ENCODE data around the gene FBF1. TPM values are rescaled to one million over a fixed set of nuclear protein-coding genes. Genes with fewer than 3 reads are reported as not detected.
A peak's percentile ranks its signal among the peaks of the same experiment; 100 is the strongest.

The FBF1 gene
- total RNA-seq, 1 donor from 2014 or later = 110 TPM

DNA sequence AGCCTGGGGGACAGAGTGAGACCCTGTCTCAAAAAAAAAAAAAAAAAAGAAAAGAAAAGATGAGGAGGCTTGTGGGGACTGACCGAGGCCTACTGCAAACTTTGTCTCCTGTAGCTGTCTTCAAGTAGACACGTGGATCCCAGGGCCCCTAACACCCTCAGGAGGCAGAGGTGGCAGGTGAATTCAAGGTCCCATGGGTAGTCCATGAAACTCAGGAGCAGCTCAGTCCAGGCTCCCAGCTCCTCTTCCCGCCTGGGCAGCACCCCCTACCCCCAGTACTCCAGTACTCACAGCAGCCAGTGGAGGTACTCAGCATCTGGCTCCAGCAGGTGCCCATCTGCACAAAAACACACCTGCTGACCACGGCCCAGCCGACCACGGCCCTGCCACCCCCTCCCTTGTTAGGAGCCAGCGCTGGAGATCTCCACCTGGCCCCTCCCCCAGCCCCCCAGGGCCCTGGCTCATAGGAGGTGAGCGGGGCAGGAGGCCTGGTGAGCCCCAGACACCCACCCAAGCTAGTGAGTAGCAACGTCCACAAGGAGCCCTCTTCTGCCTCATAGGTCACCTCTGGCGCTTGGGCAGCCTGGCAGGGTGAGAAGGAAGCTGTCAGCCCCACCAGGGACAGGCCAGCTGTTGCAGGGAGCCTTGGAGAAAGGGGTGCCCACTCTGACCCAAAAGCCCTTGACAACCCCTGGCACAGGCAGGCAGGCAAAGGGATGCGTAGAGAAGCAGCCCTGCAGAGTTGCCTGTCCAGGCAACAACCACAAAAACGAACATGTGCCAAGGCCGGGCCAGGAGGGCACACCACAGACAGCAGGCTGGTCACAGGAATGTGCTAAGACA lies 39.9 kb downstream of the FBF1 start:
- no peaks in the 10 kb centered on the region for H3K36me3 Mint-ChIP-seq (ENCODE audit: unreplicated experiment)
- DNase-seq = no peak
- no peak overlapping the region for H3K27ac Mint-ChIP-seq (ENCODE audit: unreplicated experiment)
- H3K9me3 Mint-ChIP-seq (ENCODE audit: unreplicated experiment) = peaks cover 4% of the 10 kb centered on the region
- peaks cover 8% of the 10 kb centered on the region for H3K4me1 Mint-ChIP-seq (ENCODE audit: low read depth, unreplicated experiment)
- H3K4me3 Mint-ChIP-seq (ENCODE audit: unreplicated experiment) = no peak overlapping the region
- H3K27me3 Mint-ChIP-seq (ENCODE audit: unreplicated experiment) = peaks cover 6% of the 10 kb centered on the region
- TF ChIP-seq, protein P1, sequence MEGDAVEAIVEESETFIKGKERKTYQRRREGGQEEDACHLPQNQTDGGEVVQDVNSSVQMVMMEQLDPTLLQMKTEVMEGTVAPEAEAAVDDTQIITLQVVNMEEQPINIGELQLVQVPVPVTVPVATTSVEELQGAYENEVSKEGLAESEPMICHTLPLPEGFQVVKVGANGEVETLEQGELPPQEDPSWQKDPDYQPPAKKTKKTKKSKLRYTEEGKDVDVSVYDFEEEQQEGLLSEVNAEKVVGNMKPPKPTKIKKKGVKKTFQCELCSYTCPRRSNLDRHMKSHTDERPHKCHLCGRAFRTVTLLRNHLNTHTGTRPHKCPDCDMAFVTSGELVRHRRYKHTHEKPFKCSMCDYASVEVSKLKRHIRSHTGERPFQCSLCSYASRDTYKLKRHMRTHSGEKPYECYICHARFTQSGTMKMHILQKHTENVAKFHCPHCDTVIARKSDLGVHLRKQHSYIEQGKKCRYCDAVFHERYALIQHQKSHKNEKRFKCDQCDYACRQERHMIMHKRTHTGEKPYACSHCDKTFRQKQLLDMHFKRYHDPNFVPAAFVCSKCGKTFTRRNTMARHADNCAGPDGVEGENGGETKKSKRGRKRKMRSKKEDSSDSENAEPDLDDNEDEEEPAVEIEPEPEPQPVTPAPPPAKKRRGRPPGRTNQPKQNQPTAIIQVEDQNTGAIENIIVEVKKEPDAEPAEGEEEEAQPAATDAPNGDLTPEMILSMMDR (IDR thresholded peaks at IDR 0.05; ENCODE audit: partially characterized antibody, unreplicated experiment) = no peak

DNA sequence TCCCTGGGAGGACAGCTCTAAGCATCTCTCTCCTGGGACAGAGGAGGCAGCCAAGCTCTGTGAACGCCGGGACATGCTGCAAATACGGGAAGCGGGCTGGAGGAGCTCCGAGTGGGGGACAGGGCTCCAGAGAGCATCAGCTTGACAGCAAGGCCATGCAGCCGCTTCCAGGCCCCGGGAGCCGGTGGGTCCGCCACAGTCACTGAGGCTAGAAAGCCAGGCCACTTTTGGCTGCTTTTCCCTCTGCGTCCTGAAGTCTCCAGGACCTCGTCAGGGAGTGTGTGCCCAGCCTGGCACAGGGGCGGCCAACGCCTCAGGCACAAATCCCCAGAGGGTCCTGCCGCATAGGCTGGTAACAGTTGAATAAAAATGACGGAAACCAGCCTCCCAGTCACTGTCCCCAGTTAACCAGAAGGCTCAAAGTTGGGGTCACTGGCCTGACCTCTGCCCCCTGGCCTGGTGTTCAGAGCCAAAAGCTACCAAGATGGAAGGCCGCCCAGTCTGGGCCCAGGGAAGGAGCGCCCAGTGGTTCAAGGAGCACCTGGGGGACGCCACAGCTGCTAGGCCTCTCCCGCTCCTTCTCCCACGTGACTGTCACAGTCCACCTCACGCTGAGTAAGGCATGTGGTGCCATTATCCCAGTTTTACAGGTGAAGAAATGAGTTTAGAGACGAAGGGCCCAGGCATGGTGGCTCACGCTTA lies 40.9 kb downstream of the FBF1 start:
- Mint-ChIP-seq H3K4me3 (ENCODE audit: unreplicated experiment) (no peak overlapping the region), H3K4me1 (ENCODE audit: low read depth, unreplicated experiment) (peaks cover 15% of the 10 kb centered on the region), H3K27me3 (ENCODE audit: unreplicated experiment) (peaks cover 11% of the 10 kb centered on the region), H3K9me3 (ENCODE audit: unreplicated experiment) (peaks cover 12% of the 10 kb centered on the region), H3K36me3 (ENCODE audit: unreplicated experiment) (no peaks in the 10 kb centered on the region), H3K27ac (ENCODE audit: unreplicated experiment) (no peak overlapping the region)
- no peak for DNase-seq
- TF ChIP-seq, protein P1 (IDR thresholded peaks at IDR 0.05; ENCODE audit: partially characterized antibody, unreplicated experiment) = no peak

DNA sequence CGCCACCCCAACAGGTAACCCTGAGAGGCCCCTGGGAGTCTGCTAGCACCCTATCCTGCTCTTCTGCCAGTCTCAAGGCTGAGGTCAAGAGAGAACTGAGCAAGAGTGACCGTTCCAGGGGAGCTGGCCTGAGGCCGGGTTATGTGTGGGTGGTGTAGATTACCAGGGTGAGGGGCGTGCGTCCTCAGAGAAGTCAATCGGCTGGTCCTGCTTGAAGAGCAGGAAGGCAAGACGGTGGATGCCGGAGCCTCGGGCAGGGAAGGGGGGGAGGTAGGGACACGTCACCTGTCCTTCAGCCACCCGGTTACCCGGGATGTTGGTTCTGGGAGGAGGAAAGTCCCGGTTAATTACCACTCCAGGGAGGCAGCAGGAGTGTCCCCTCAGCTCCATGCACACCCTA lies 41.5 kb downstream of the FBF1 start:
- TF ChIP-seq, protein P1 (IDR thresholded peaks at IDR 0.05; ENCODE audit: partially characterized antibody, unreplicated experiment) = no peak
- Mint-ChIP-seq H3K9me3 (ENCODE audit: unreplicated experiment) (peaks cover 13% of the 10 kb centered on the region), H3K27me3 (ENCODE audit: unreplicated experiment) (peaks cover 11% of the 10 kb centered on the region), H3K4me1 (ENCODE audit: low read depth, unreplicated experiment) (peaks cover 16% of the 10 kb centered on the region), H3K27ac (ENCODE audit: unreplicated experiment) (no peak overlapping the region), H3K36me3 (ENCODE audit: unreplicated experiment) (no peaks in the 10 kb centered on the region), H3K4me3 (ENCODE audit: unreplicated experiment) (no peak overlapping the region)
- no peak for DNase-seq

DNA sequence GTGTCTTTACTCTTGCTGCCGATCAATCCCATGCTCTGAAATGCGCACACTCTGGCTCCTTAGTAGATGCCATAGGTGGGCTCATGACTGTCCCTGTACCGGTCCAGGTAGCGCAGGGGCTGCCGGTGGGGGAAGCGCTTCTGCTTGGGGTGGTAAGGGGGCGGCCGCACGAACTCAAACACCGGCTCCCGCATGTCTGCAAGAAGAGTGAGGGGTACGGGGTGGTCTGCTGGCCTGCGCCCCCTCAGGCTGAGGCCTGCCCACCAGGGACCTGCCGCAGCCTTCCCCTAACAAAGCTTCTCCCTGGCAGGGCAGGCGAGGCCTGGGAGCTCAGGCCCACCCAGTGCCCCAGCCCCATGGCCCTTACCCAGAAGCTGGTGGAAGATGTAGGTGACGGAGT lies 42.1 kb downstream of the FBF1 start:
- Mint-ChIP-seq H3K36me3 (ENCODE audit: unreplicated experiment) (peaks cover 2% of the 10 kb centered on the region), H3K4me3 (ENCODE audit: unreplicated experiment) (no peak overlapping the region), H3K27ac (ENCODE audit: unreplicated experiment) (no peak overlapping the region), H3K27me3 (ENCODE audit: unreplicated experiment) (peaks cover 15% of the 10 kb centered on the region), H3K9me3 (ENCODE audit: unreplicated experiment) (peaks cover 17% of the 10 kb centered on the region), H3K4me1 (ENCODE audit: low read depth, unreplicated experiment) (peaks cover 21% of the 10 kb centered on the region)
- TF ChIP-seq, protein P1 (IDR thresholded peaks at IDR 0.05; ENCODE audit: partially characterized antibody, unreplicated experiment) = no peak
- no peak for DNase-seq

DNA sequence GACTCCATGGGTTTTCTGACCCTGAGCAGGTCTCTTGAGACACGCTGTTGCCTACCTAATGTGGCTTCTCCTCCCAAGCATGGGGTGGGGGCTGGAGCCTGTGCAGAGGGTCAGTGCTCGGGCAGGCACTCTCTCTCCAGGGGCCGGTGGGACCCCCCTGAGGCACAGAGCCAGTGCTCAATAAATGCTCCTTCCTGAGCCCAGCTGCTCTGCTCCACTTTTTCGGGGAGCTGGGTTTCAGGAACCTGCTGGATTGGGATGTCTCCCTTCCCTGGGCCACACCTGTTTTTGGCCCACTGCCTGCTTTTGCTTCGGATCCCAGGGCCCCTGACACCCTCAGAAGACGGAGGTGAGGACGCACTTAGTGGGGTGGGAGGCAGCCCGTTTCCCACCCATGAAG lies 42.8 kb downstream of the FBF1 start:
- Mint-ChIP-seq H3K27ac (ENCODE audit: unreplicated experiment) (peak overlapping the region; percentile 60), H3K4me1 (ENCODE audit: low read depth, unreplicated experiment) (peaks cover 22% of the 10 kb centered on the region), H3K9me3 (ENCODE audit: unreplicated experiment) (peaks cover 17% of the 10 kb centered on the region), H3K27me3 (ENCODE audit: unreplicated experiment) (peaks cover 17% of the 10 kb centered on the region), H3K4me3 (ENCODE audit: unreplicated experiment) (peak overlapping the region; percentile 86), H3K36me3 (ENCODE audit: unreplicated experiment) (peaks cover 4% of the 10 kb centered on the region)
- TF ChIP-seq, protein P1 (IDR thresholded peaks at IDR 0.05; ENCODE audit: partially characterized antibody, unreplicated experiment) = no peak
- no peak for DNase-seq

Measured in glutamatergic neuron (in vitro differentiated cells).